GM19324 (cell line): Measurements from ENCODE around the gene BEND5.

ENCODE experiments used
- ATAC-seq: cut with Tn5 transposase; IDR thresholded peaks from one replicate; pipeline ENCODE4 v1.9.1; 2021; ENCODE audit warnings: mild to moderate bottlenecking, moderate library complexity; ENCODE audit not compliant: unreplicated experiment, low FRiP score

BEND5 gene, protein sequence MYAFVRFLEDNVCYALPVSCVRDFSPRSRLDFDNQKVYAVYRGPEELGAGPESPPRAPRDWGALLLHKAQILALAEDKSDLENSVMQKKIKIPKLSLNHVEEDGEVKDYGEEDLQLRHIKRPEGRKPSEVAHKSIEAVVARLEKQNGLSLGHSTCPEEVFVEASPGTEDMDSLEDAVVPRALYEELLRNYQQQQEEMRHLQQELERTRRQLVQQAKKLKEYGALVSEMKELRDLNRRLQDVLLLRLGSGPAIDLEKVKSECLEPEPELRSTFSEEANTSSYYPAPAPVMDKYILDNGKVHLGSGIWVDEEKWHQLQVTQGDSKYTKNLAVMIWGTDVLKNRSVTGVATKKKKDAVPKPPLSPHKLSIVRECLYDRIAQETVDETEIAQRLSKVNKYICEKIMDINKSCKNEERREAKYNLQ

DNA sequence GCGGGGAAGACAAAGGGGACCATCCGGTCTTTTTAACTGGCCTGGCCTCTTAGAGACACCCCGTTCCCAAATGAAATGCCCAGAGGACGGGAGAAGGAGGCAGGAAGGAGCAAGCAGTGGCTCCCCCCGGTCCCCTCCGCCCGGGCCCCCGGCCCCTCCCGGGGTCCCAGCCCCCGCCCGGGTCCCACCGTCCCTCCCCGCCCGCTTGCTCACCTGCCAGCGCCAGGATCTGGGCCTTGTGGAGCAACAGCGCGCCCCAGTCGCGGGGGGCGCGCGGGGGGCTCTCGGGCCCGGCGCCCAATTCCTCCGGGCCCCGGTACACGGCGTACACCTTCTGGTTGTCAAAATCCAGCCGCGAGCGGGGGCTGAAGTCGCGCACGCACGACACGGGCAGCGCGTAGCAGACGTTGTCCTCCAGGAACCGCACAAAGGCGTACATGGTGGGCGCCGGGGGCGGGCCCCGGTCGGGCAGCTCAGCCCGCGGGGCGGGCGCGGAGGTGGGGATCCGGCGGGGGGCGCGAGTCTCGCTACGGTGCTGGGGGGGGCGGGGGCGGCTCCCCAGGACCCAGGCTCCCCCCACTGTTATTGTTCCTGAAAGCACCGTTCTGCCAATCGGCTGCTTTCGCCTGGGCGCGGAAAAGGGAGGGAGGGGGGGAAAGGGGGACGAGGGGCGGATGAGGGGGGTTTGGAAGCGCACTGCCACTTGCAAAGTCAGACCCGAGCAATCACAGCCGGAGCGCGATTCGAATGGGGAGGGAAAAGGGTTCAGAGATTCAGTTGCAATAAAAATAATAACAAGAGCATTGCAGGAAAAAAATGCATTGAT lies at the start of gene BEND5:
TSS of gene BEND5 (minus strand) at position 499 of the 826 bp plus-strand sequence. CDS start at position 439, 60 bp downstream.
- ATAC-seq = peak; percentile 38

DNA sequence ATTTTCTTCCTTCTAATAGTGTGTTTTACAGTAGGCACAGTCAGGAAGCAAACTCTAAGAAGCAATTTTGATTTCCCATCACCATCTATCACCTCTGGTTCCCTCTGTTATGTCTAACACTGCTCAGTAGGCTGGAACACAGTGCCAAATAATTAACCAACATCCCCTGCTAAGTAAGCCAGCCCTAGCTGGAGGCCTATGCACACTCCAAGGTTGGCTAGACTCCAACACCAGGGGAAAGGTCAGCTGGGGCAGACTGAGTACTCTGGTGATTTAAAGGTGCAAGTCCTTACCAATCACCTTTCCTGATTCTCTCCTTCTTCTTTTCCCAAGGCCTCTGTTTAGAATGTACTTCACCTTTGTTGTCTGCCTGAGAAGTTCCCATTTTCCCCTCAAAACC lies 46.5 kb upstream of the BEND5 start:
- ATAC-seq = no peak

DNA sequence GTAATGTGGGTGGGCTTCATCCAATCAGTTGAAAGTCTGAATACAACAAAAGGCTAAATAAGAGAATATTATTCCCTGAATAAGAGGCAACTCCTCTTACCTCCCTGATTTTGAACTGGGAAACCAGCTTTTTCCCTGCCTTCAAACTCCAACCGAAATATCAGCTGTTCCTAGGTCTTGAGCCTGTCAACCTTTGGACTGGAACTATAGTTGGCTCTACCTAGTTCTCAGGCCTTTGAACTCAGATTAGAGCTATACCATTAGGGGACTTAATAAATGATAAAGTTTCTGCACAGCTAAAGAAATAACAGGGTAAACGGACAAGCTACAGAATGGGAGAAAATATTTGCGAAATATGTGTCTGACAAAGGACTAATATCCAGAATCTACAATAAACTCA lies 43.8 kb upstream of the BEND5 start:
- no peak for ATAC-seq

DNA sequence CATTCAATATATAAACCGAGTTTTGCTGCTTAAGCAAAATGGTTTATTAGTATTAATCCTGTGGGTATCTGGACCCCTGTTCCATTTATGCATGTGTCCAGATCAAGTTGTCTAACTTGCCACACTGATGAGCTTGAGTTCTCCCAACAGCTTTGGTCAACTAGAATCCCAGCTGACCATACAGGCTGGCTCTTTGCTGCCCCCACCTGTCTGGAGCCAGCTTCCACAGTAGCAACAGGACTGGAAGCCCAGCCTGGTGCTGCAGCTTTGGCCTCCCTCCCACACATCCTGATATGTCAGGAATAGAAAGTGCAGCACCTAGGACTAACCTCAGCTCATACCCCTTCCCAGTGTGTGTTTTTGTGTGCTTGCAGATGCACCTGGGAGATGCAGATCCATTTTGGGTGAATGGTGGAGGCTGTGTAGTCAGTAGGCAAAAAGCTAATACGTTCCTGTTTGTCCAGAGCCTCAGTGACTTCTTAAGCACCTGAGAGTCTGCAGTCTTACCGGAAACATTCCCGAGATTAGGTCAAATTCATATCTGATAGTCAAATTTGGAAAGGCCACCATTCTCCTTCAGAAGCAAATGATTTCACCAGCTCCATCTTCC lies 40.9 kb upstream of the BEND5 start:
- ATAC-seq = peak; percentile 76

DNA sequence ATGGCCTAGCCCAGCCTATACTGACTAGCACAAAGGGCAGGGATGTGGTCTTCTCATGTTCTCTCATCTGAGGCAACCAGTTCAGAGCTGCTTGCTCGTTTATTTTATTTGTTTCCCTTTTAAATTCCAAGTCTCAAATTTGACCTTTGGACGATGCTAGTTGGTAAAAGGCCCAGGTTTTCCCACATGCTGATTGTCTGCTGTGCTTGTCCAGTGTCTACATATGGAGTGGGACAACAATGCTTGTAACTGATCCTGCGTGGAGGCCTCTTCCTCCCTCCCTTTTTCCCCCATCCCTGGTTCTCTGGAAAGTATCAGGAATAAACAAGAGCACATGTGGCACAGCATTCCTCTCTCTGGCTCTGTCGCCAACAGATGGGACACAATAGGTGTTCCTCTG lies 34.0 kb upstream of the BEND5 start:
- no peak for ATAC-seq

DNA sequence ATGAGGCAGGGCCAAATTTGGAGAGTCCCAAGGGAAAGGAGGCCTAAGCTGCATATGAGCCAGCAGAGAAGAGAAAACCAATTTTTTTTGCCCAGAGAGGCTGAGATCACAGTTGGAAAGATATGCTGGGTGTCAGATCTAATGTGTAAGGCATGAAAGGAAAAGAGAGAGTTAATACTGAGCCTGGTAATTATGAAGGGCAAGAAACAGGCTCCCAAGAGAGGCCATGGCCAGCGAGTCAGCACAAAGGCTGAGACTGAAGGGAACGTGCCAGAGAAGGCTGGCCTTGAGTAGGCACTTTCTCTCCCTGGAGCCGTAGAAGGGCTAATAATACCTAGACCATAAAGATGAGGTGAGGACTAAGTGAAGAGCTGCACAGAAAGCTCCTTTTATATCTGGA lies 31.8 kb upstream of the BEND5 start:
- no peak for ATAC-seq

DNA sequence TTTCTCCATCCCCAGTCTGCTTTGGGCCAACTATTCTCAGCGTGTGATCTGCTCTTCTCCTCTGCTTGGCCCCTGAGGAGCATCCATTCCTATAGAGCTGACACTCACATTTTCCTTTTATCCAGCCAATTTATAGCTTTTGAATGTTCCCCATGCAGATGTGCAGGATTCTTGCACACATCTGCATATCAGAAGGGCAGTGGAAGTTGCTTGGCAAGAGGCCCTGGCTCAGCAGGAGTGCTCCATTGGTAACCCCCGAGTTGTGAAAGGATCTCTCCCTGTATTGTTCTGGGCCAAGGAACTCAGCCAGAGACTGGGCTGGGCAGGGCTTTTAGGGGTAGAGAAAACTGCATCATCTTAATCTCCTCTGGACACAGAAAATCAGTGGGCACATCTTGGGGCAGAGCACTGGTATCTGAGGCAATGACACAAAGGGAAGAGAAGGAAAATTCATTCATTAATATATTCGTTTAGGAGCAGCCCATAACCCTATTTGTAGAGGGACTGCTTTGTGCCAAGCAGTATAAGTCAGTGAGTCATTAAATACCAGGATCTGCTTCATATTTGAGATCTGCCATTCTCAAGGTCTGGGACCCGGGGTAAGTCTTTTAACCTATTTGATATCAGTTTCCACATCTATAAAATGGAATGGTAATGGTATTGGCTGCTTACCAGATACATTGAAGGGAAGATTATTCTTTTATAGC lies 31.0 kb upstream of the BEND5 start:
- no peak for ATAC-seq

DNA sequence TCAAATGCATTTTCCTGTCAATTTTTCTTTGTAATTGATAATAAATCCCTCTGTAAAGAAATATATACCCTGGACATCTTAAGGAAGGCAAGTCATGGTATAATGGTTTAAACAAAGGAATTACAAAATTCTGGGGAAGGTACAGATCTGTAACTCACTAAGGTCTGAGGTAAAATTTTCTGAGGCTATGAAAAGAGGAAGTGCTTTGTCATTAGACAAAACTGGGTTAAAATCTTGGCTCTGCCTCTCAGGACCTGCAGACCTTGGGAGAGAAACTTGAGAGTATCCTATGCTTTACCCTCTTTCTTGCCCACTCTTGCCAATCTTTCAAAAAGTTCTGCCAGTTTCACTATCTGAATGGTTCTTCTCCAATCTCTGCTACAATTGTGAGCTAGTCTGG lies 26.8 kb upstream of the BEND5 start:
- no peak for ATAC-seq

DNA sequence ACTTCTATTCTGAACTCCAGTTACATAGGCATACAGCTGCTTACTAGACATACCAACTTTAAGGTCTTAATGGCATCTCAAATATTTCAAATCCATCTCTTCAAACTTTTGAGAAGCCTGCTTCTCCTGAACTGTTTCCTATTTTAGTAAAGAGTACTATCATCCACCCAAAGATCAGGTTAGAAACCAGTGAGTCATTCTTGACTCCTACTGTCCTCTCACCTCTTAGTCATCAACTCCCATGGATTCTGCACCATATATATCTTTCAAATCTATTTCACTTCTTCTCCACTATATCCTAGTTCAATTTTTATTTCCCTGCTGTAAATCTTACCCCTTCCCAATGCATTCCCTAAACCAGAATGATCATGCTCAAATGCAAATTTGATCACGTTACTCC lies 18.1 kb upstream of the BEND5 start:
- ATAC-seq = no peak

DNA sequence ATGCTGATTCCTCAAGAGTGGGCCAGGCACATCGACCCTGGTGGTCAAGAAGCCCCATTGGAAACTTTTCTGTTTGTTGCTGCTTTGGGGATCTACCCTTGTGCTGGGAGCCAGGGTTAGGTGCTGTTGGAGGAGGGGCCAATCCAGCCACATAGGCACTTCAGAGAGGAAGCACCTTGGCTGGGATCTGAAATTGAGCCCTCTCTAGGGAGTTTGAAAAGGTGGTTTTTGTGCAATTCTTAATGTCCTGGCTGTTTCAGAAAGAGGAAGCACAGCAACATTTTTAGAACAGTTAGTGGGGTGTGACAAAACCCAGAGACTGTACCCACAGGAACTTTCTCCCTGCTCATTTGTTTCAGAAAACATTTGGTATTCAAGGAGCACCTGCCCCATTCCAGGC lies 17.2 kb upstream of the BEND5 start:
- peak; percentile 70 for ATAC-seq

DNA sequence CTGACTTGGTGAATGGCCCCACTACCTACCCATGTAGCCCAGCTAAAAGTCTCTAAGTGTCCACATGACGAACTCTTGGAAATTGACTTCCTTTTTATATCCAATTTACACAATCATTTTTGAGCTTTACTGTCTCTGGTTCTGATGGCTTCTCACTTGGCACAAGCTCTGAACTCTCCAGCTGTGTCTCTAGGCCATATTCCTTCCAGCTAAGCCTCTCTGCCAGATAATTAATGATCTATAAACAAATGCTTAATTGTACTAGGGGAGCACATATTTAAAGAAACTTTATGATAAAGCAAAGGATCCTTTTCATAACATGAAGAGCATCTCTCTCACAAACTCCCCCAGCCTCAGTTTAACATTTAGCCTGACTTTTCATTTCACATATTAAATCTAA lies 16.3 kb upstream of the BEND5 start:
- ATAC-seq = no peak

DNA sequence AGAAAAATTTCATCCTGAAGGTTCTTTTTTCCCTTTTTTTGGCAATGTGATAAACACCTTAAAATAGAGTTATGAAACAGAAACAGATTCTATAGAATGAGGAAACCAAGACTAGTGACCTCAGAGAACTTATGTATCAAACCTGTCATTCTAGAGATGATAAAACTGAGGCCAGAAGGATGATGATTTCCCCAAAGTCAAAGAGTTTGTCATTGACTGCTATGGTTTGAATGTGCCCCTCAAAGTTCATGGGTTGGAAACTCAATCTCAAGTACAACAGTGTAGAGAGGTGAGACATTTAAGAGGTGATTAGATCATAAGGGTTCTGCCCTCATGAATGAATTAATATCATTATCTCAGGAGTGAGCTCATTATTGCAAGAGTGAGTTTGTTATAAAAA lies 13.7 kb upstream of the BEND5 start:
- no peak for ATAC-seq

DNA sequence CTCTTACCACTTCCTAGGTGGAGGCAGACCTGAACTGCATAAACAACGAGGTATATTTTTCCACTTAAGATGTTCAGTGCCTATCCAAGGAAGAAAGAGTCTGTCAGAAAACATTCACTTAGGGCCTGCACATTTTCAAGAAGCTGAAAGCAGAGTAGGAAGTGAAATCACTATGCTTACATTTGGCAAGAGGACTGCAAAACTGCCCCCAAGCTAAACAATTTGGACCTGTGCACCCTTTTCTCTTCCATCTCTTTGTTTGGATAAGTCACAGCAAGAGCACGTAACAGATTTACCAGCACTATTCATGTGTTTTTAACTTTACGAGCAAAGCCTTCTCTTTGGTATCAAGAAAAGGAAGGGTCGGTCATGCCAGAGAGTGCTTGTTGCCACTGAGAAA lies 13.2 kb upstream of the BEND5 start:
- no peak for ATAC-seq

DNA sequence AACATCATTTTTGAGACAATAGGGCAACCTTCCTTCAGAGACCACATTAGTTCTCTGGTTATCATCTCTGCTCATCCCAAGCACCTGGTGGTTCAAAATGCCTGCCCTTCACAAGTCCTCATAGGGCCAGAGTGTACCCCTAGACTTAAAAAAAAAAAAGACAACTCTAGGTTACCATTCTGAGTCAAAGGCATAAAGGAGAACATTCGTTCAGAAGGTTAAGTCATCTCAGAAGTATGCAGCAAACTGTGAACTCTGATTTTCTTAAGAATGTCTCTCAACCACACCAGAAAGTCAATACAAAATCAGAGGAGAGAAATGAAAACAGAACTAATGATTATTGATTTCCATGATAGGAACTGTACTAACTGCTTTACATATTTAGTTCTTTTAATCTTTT lies 9.2 kb upstream of the BEND5 start:
- ATAC-seq = no peak

DNA sequence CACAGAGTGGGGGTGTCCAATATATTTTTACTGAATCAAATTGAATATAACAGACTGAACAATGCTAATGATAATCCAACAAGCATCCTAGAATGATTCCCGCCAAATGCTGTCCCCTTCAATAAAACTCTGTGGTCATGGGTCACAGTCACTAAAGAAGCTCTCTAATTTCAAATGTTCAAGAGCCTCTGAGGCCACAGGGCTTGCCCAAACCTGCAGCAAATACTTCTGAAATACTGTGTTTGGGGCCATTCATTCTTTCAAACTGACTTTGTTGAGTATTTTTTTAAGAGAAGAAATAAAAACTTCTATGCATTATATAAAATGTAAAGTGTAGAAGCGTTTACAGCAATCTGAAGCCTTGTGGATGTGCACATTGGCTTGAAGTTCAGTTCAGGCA lies 7.6 kb upstream of the BEND5 start:
- ATAC-seq = no peak

DNA sequence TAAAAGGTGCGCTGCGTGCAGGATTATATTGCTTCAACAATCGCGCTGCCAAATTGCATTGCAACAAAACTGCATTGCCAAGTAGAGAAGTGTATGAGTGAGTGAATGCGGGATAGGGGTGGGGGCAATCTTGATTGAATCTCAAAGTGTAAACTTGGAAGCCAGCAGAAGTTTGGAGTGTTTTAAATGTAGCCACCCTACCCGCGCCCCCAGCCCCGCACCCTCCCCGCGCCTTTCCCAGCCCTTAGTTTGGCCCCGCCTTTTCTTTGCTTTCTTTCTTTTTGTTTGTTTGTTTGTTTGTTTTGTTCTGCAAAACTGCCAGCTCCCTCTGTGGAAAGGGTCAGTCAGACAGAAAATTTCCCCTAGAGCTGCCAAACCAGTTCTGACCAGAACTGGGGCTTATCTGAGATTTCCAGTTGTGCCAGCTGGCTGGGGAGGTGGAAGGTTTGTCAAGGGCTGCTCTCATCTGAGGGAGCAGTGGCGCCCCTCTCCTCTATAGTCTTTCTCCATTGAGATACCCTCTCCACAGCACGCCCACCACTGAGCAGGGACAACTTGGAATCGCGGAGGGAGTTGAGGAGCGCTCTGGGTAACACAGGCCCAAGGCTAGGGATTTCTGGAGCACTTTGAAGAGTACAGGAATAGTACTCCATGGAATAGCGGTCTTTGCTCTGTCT lies 666 bp upstream of the BEND5 start:
- no peak for ATAC-seq

DNA sequence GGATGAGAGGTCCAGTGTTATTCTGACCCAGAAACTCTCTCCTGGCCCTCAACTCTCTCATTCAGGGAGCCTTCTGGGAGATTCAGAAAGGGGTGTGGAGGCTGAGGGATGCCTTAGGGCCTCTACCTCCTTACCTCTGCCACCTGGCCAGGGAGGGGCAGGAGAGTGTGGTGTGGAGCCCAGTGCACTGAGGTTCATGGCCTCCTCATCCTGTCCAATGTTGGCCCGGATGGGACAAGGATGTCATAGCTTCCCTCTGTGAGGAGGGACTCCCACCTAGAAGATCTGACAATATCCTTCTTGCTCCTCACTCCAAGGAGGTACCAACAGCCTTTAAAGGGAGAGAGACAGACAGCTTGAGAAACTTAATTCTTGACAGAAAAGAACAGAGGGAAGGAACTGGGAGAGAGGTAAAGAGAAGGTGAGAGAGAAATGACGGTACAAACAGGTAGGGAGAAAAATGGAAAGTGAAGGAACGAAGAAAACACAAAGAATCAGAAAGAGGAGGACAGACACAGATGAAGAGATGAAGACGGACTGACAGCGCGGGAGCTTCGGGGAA lies 779 bp downstream of the BEND5 start:
- ATAC-seq = no peak

DNA sequence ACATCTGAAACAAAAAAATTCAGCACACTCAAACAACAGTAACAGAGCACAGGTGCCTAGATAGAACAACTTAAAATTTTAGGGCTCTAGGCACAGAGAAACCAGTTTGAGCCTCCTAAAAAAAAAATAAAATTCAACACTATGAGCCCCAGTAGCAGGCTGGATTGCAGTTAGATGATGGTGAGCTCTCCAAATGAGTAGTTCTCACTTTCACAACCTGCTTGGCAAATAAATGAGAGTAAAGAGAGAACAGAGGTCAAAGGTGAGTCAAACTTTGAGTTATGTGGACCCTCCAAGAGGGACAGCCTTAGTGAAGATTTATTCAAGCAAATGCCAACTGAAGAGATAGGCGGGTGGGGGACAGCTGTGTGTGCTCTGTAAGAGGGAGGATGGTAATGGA lies 3.6 kb downstream of the BEND5 start:
- ATAC-seq = no peak

DNA sequence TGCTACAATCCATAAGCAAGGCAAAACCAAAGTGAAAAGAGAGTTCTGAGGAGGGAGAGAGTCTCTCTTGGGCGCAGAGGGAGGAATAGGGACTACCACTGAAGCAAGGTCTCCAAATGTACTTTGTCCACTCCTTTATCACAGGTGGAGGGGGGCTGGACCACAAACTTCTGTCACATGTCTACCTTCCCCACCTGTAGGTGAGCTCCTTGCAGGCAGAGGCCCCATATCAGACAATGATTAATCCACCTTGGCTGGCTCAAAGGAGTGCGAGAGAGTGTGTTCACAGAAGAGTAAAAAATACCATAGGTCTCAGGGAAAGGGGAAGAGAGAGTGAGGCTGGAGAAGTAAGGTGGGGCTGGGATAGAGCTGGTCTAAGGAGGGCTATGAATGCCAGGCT lies 4.5 kb downstream of the BEND5 start:
- no peak for ATAC-seq

DNA sequence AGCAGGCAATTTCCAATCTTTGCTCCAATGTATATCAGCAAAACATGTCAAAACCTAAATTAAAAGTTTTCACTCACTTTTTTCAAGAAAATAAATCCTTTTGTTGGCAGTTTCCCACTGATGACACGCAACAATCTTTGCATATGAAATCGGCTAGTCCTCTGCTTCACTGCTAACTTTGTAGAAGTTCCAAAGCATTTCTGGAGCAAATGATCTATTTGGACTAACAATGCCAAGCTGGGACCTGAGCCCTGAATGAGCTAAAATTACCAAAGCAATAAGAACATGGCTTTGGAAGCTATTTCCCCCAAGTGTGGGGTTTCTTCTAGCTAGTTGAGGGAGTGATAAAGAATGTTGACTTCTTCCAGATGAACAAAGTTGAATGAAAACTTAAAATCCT lies 5.1 kb downstream of the BEND5 start:
- ATAC-seq = no peak
